Fibroblast of skin of left quadriceps (primary cell): ENCODE results near the gene IKZF1.

Experiments
- DNase-seq, 2 experiments: peaks; one replicate each; pipeline ENCODE4 v3.0.0-alpha.2; 2013; ENCODE audit warnings: low read depth in 2 of 2

Gene IKZF1

DNA sequence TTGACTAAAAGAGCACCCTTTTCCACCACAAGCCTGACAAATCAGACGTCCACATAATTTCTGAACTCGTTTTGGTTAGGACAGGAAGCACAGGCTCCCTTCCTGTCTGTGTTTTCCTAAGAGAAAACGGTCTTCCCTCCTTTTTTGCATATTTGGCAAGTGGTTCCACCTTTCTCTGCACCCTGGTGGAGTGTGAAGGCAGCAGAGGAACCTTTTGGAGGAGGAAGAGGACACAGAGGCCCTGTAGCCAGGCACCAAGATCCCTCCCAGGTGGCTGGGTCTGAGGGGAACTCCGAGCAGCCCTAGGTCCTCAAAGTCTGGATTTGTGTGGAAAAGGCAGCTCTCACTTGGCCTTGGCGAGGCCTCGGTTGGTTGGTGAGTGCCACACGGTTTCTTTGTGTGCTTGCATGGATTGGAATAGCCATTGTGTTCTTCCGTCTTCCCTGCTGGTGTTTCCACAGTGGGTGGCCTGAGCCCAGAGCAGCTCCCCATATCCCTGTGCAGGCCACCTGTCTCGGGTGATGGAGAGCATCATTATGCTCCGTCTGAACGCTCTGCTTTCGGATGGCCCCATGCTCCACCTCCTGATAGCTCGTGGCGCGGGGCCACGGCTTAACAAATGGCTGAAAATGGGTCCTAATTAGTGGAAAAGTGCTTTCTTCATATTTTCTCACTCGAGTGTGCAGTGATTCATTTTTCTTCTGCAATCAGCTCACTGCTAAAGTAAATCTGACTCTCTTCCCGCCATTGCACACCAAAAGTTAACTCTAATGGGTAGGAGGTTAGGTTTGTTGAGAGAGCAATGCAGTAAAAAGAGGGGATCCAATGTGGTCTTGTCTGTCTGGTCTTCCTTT lies 4.2 kb downstream of the IKZF1 start:
- no peak for DNase-seq

DNA sequence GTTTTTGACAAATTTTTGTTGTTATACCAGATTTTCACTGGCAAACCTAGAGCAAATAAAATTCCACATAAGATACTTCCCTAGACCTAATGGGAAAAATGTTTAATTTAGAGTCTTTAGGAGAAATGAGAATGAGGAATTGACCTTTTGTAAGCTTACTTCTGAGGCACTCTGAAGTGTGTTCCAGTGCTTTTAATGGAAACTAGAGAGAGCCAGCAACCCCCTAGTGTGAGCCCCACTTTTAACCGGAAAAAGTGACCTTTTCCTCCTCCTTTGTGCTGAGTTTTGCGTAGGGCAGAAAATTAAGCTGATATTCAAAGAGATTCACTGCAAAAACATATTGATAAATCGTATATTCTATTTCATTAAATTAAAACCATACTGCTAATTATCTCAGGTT lies 5.2 kb downstream of the IKZF1 start:
- no peak for DNase-seq

DNA sequence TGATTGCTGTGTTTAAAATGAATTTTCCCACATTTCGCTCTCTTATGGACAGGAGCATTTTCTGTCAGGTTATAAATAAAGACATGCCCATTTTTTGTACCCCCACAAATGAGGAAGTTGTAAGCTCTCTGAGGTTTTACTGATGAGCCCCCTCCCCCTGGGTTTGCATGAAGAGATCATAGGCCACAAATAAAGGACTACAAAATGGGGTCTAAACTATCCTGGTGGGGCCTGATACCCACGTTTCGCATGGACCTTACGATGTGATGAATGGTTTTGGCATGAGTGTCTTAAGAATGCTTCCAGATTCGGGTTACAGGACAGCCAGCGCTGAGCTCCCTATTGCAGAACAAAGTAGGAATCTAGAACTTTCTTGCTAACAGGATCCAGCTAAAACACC lies 5.8 kb downstream of the IKZF1 start:
- no peak for DNase-seq

DNA sequence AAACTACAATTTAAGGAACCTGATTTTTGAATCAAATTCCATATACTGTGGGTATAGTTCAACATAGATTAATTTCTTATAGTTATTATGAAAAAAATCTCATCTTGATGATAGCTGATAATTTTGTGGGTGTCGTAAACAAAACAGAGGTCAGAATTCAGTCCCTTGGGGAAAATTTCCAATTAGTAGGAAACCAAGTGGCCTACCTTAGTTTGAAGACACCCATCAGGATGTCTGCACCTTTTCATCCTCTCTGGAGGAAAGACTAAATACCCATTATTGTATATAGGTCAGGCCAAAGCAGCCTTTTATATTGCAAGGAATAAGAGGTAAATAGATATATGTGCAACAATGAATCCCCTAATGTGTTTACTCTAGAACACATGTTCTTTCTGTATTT lies 6.4 kb downstream of the IKZF1 start:
- DNase-seq: no peak

DNA sequence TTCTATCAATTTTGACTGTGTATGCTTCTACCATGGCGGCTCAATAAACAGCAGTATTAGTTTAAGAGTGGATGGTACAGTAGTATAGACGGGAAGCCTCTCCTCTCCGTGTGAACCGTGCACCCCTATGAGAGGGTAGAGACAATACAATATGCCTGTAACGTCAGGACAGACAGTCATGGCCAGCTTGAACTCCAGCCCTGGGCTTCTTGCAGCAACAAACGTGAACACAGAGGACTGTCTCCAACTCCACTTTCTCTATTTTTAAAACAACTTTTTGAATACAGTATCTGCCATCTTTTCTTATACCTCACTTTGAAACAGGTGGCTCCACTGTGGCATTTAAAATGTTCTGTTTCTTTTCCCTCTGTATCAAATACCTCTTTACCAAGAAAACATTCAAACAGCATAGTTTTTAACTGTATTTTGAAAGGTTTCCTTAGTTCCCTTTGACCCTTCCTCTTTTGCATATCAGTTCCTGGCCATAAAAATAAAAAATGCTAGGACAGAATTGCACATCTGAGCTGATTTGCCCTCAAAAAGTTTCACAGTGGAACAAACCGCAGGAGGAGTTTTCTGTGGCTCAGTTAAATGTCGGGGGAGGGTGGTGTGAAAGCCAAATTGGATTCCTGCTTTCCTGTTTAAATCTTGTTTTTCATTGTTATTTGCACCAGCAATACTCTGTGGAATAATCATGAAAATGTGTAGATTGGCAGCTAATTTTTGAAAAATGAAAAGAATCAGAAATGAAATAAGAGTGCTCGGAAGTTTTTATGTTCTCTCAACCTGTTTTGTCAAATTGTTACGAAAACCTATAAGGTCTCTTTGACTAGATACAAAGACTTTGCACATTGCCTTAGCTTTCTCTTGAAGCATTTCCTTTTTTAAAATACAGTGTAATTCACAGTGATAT lies 8.0 kb downstream of the IKZF1 start:
- DNase-seq: no peak

DNA sequence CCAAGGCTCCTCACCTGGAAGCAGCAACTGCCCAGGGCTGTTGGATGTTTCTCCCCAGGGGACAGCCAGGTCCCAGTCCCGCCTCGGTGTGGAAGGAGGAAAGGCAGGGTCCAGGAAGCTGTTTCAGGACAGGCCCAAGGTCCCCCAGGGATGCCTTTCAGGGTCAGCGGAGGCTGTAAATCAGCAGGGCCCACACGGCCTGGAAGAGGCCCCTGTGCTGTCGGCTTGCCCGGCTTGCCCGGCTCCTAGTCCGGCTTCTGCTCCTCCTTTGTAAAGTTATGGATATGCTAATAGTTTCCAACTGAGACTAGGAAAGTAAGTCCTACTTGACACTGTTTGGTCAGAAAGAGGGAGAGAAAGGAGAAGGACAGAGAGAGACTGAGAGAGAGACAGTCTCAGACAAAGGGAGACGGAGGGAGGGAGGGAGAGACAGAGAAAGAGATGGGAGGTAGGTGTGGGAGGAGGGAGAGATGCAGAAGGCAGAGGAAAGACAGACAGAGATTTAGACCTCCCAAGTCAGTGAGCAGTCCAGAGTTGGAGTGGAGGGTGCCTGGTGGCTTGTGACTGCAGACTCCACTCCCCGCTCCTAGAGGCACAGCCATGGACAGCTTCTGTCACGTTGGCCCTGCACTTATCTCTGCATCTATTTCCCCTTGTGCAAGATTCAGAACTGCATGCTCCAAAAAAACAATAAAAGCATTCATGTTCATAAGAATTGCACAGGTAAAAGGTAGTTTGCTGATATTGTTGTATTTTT lies 10.5 kb downstream of the IKZF1 start:
- no peak for DNase-seq

DNA sequence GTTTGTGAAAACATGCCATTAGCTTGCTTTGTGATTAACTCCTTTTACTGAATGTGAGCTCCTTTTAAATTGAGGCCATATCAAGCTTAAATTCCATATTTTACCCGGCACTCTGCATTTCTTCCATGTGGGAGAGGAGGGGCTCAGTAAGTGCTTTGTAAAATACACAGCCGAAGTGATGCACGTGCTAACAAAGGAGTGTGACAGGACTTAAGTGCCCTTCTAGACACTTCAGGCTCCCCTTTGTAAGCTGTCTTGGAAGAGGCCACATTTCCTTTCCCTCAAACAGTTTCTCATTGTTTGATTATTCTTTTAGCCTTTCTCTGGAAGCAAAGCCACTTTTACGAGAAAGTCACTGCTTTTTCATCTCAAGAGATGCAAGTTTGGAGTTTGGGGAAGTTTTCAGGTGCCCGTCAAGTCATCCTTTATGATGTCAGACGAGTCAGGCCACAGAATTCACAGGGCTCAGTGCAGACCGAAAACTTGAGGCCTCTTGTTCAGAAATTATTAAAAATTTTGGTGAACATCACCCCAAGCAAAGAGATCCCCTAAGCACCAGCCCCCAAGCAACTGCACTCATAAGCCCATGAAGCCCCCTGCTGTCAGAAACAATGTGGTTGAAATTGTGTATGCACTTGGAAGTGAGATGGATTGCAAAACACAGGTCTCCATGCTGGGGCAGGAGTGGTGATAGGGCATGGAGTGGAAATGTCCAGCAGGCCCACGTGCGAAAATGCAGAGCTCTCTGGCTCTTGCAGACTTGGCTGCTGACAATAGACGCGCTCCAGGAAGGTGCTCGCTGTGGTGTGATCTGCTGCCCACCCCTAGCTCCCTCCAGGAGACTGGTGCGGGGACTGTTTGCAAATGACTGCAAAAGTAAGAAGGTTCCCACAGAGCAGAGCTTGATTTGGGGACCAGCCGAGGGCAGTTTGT lies 11.5 kb downstream of the IKZF1 start:
- DNase-seq: no peak

DNA sequence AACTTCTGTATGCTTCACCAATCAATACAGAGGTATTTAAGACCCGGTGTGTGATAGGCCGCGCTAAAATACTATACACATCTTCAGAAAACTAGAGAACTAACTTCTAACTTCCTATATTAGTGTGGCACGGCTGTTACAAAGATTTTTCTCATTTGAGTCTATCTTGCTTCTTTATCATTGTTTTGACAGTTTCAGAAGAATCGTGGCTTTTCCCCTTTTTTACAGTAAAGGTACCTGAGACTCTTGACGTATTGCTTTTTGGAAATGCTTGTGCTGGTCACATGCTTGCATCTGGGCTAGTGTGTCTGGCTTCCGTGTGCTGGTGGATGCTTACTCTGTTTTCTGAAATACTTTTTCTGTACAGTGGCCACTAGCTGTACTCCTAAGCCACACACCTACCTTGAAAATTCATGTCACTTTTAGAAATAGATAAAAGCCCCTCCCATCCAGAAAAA lies 12.7 kb downstream of the IKZF1 start:
- no peak for DNase-seq

DNA sequence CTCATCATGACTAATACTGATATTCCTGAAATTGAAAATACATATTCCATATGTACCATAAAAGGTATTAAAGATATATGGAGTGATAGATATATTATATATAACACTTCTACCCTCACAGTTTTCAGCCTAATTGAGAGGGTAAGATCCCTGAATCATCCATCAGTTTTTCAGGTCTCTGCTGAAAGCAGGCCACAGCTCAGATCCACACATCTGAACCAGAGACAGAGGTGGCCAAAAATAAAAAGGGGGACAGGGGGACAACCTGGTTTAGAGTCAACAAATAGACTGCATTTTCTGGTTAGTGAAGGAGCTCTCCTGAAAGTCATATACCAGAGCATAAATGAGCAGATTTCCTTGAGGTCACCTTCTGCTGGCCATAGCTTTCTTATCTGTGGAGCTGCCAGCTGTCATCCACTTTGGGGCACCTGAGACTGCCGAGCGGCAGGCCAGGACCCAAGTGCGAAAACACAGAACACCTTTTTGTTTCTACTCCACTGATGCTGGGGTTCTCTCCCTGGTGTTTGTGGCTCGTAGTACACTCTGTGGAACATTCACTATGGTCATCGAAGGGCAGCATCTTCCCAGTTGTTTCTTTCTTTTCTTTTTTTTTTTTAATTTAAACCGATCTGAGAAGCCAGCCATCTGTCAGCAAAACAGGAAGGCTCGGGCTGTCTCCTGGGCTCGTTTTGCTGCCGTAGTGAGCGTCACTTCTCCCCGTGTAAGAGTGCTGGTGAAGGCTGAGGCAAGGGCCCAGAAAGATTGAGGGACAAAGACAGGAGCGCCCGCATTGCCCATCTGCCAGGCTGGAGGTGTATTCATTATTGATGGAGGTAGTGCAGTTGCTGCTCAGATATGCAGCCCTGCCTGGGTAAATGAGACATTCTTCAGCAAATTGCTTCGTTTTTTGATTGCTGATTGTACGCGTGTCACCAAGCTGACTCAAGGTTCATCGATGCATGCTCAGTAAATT lies 13.5 kb downstream of the IKZF1 start:
- DNase-seq: no peak

DNA sequence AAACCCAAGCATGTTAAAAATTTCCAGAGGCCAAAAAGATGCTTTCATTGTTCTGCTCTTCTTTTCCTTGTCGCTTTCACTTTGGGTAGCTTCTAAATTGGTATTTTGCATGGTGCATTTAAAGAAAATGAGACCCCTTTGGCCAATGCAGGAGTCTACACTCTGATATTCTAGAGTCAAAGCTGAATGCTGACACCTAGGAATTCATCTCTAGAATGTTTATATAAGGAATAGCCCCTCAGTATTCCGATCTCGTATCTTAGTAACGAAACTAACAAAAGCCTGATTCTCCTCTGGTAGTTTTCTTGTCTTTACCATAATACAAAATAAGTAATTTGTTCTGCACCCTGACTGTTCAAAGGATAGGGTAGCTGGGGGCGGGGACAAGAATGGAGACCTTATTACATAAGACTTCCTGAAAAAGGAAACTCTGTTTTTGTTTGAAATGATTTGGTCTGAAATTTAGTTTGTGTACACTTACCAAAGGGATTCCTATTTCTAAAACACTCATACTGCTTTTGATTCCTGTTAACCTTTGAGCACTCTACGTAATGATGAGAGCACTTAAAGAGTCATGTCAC lies 17.1 kb downstream of the IKZF1 start:
- DNase-seq: no peak

DNA sequence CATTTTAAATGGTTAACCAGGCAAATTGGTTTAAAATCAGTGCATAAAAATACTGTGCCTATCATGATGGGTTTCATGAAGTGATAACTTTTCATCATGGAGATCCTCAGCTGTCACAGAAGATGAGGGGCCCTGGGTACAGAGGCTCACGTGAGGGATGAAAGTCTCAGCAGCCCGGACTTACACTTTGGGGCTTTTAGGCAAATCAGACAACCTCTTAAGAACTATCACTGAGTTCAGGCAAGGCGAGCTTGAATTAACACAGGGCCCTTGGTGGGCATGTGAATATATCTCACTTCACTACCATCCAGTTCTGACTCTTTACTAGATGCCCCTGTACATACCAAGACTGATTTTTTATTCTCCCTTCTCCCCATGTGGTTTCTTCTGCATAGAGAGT lies 19.6 kb downstream of the IKZF1 start:
- no peak for DNase-seq

DNA sequence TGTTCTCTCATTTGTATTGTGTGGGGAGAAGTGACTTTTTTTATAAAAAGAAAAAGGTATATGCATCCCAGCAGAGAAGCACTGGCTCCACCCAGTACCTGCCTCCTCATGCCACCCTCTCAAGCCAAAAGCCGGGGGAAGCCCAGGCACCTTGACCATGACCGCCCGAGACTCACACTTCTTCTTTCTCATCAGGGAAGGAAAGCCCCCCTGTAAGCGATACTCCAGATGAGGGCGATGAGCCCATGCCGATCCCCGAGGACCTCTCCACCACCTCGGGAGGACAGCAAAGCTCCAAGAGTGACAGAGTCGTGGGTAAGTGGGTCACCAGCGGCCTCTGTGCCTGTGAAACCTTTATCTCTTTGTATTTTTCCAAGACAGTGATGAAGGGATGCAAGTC lies 22.9 kb downstream of the IKZF1 start:
- DNase-seq: no peak

DNA sequence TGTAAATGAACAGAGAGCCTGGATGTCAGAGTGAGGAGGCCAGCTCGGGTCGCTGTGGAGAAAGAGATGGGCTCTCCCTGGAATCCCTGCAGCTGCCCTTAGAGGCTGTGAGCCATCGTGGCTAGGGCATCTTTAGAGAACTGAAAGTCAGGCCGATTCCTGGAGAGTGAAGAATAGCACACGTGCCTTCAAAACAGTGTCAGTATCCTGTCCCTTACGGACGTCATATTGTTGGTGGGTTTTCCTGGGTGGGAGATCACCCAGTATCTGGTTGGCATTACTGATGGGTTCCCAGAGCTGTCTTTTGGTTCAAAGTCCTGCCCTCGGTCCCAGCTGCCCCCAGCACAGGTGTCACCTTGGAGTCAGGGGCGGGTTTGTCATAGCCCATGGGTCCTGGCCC lies 25.3 kb downstream of the IKZF1 start:
- no peak for DNase-seq

DNA sequence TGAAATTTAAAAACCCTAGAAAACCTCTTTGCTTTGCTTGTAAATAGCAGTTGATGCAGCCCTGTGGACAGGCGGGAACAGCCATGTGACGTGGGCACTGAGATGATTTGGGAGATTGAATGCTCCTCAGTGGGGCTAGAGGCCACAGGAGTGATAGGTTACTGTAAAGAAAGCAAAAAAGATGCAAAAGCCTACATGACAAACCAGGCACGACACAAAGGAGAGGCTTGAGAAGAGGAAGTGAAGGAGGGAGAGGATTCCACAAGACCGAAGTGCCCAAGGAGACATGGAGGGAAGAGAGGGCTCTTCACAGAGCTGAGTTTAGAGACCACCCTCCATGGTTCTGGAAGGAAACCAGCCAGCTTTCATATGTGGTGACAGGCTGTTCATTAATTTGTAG lies 25.7 kb downstream of the IKZF1 start:
- DNase-seq: no peak

DNA sequence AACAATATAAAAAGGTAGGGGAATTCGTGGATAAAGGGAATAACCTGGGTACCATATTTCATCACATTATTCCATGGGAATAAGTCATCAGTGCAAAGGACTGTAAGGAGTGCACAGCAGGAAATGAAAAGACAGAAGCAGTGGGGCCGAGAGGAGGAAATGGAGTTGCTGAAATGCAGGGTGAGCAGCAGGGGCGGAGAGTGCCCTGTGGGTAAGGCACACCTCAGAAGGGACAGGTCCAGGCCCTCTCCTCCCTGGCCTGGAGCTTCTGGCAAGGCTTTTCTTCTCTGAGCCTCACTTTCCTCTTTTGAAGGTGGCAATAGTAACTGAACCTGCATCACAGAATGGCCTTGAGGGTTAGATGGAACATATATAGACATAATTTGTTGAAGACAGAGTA lies 26.2 kb downstream of the IKZF1 start:
- DNase-seq: no peak

DNA sequence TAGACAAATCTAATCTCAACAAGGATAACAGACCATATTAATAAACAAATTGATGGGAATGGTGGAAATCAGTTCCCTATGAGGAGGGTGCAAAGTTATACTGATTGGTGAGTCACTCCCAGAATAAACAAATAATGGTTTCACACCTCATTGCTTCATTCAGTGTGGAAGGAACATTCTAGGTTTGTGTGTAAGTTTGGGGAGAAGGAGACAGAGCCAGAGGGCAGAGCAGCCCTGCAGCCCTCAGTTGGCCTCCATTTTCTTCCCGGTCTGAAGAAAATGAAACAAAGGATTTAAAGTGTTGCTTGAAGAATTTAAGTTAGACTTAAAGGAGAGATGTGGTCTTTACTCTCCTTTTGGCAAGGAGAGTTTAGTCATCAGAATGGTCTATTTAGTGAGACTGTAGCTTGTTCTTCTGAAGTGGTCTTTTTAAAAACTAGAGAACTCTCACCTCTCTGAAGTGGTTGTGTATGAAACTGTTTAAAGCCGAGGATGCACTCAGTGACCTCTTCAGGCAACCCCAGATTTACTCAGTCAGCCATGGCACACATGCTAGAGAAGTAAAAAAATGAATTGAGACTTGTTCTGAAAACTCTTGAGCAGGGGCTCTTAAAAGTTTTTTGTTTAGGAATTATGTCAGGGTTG lies 27.2 kb downstream of the IKZF1 start:
- DNase-seq: no peak

DNA sequence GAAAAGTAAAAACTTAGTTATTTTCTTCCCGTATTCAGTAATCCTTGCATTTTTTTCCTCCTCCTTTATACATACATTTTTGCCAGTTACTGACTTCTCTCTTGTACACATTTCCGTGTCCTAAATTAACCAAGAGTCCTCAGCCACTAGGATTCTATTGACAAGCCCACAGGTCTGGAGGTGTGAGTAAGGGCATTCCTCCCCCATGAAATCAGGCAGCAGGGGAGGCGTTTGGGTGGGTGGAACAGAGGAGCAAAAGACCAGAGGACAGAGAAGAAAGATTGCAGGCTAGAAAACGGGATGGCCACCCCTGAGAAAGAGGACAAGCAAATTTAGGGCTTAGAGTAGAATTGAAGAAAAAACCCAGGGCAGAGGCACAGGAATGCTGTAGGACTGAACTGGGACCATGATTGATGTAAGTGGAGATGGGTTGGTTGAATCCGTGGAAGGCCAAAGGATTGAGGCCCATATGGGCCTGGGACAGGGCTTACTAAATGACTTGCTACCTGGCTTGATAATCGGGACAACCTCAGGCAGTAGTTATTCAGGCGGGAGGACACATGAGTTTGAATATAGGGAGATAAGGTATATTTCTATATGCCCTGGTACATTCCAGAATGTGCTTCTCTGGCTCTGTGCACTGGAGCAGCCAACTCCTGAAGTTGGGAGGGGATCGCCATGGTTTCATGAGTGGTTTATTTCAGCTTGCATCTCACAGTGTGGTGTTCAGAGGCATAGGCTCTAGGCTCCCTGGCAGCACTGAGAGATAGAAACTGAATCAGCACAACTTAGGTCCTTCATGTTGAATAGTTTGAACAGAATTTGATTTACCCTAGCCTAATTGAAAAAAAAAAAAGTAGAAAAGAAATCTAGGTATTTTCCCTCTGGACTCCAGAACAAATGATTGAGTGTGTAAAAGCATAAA lies 28.0 kb downstream of the IKZF1 start:
- DNase-seq: no peak

DNA sequence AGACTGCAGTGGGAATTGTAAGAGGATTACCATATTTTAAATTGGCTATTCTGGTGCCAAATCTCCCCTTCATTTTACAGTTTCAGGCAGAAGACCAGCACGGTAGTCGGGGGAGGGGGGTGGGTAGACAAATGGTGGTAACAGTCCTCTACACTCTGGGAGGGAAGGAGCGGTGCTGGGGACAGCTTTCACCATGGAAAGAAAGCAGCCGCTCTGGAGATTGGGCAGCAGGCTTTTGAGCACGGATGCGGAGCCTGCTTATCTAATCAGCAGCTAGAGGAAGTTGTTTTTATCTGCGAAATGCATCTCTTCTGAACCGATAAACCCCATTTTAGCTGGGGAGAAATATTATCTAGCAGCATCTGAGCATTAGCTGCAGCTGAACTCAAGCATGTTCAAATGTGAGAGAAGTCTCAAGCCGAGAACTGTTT lies 28.7 kb downstream of the IKZF1 start:
- DNase-seq: no peak
